Transverse colon (tissue), 4 donors: ENCODE results near the gene PHPT1.

Source experiments
- EP300 ChIP-seq: sonication (generic); formaldehyde crosslinking; IDR thresholded peaks from one replicate; pipeline ENCODE4 v1.6.1; 2017; ENCODE audit warnings: antibody characterized with exemption, low read depth
- POLR2A ChIP-seq: fragments of 450-650 bp; IDR thresholded peaks from one replicate; pipeline ENCODE4 v1.6.1; 2016; ENCODE audit warnings: antibody characterized with exemption, mild to moderate bottlenecking, moderate library complexity
- POLR2AphosphoS5 ChIP-seq, 3 donors: sonication (generic); formaldehyde crosslinking; IDR thresholded peaks; one replicate each; pipeline ENCODE4 v1.6.1; 2016; ENCODE audit warnings: antibody characterized with exemption in 3 of 3
- TF ChIP-seq, protein P1 (sequence below), 5 experiments: fragments of 200-600 bp in 3 of 5; fragments of 450-650 bp in 2 of 5; sonication (generic) in 3 of 5; IDR thresholded peaks; 1 replicate in 2 of 5; 2 replicates in 3 of 5; pipeline ENCODE4 v1.5.1; 2016 to 2017; ENCODE audit warnings: antibody characterized with exemption in 5 of 5, inconsistent platforms in 3 of 5, mild to moderate bottlenecking in 2 of 5, moderate library complexity in 1 of 5

GRCh38 chr9:136858452-136858843 is 9.2 kb downstream of the PHPT1 start:
- TF ChIP-seq, protein P1, sequence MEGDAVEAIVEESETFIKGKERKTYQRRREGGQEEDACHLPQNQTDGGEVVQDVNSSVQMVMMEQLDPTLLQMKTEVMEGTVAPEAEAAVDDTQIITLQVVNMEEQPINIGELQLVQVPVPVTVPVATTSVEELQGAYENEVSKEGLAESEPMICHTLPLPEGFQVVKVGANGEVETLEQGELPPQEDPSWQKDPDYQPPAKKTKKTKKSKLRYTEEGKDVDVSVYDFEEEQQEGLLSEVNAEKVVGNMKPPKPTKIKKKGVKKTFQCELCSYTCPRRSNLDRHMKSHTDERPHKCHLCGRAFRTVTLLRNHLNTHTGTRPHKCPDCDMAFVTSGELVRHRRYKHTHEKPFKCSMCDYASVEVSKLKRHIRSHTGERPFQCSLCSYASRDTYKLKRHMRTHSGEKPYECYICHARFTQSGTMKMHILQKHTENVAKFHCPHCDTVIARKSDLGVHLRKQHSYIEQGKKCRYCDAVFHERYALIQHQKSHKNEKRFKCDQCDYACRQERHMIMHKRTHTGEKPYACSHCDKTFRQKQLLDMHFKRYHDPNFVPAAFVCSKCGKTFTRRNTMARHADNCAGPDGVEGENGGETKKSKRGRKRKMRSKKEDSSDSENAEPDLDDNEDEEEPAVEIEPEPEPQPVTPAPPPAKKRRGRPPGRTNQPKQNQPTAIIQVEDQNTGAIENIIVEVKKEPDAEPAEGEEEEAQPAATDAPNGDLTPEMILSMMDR (IDR thresholded peaks at IDR 0.05) = no peak
- TF ChIP-seq POLR2A = no peak
- TF ChIP-seq POLR2AphosphoS5 (IDR thresholded peaks at IDR 0.05) = no peak
- no peak for TF ChIP-seq EP300
